KBM-7 (cell line): Measurements from ENCODE around the gene ZSCAN22.
"Not testable (repeated sequence)": the region's sequence is repeated elsewhere in the genome, so short reads cannot be mapped to it uniquely, and the experiment has no call there.

Experiments used
- DNase-seq: peaks from one replicate; pipeline ENCODE4 v3.0.0-alpha.2; 2015
- in situ Hi-C: fragments of 300-500 bp; cut with MboI; formaldehyde crosslinking; loops from 2 replicates; pipeline ENCODE4 v1.14.3; 2020; ENCODE audit warnings: low sequenced_read_pairs, low pct_unique_long_range_greater_than_20kb, mixed read lengths

The ZSCAN22 gene

GRCh38 chr19:58366585-58367430, 40.0 kb downstream of the ZSCAN22 start:
- in situ Hi-C loops = no loop called here
- no peak for DNase-seq

GRCh38 chr19:58367698-58368454, 41.1 kb downstream of the ZSCAN22 start:
- in situ Hi-C loops = no loop called here
- no peak for DNase-seq

- in situ Hi-C loops = no loop called here
- DNase-seq = no peak
Measured at GRCh38 chr19:58368561-58369360, 42.0 kb downstream of the ZSCAN22 start.

- DNase-seq = no peak
- in situ Hi-C loops = no loop called here
Measured at GRCh38 chr19:58372311-58373133, 45.7 kb downstream of the ZSCAN22 start.

- DNase-seq = no peak
- in situ Hi-C loops = no loop called here
Measured at GRCh38 chr19:58374200-58374599, 47.4 kb downstream of the ZSCAN22 start.

GRCh38 chr19:58376724-58377123, 49.9 kb downstream of the ZSCAN22 start:
- in situ Hi-C loops, DNase-seq: not testable (repeated sequence)

- in situ Hi-C loops = no loop called here
- no peak for DNase-seq
Measured at GRCh38 chr19:58379246-58379645, 52.5 kb downstream of the ZSCAN22 start.

- no peak for DNase-seq
- in situ Hi-C loops = no loop called here
Measured at GRCh38 chr19:58380037-58380661, 53.4 kb downstream of the ZSCAN22 start.

- peak; percentile 100 for DNase-seq
- in situ Hi-C loops = no loop called here
Measured at GRCh38 chr19:58380662-58381459, 54.1 kb downstream of the ZSCAN22 start, which contains the start of gene ZNF837. Gene ZNF837 (minus strand): TSS chr19:58381030. CDS start chr19:58369332, 11,698 bp downstream.

- in situ Hi-C loops = no loop called here
- no peak for DNase-seq
Measured at GRCh38 chr19:58381460-58382212, 54.8 kb downstream of the ZSCAN22 start.

- in situ Hi-C loops = no loop called here
- no peak for DNase-seq
Measured at GRCh38 chr19:58382997-58383603, 56.3 kb downstream of the ZSCAN22 start.

GRCh38 chr19:58385313-58385890, 58.6 kb downstream of the ZSCAN22 start:
- in situ Hi-C loops = no loop called here
- DNase-seq = no peak

- in situ Hi-C loops = no loop called here
- no peak for DNase-seq
Measured at GRCh38 chr19:58385891-58386575, 59.2 kb downstream of the ZSCAN22 start.

GRCh38 chr19:58386576-58387337, 60.0 kb downstream of the ZSCAN22 start, which contains the start of gene RPS5:
Gene RPS5 (plus strand): TSS chr19:58387269. CDS start chr19:58388138, 869 bp downstream.
- DNase-seq = peak; percentile 97
- in situ Hi-C loops = no loop called here
